ENCODE data around the gene VAMP7.
"Not testable (repeated sequence)": the region's sequence is repeated elsewhere in the genome, so short reads cannot be mapped to it uniquely, and the experiment has no call there.

The VAMP7 gene

DNA sequence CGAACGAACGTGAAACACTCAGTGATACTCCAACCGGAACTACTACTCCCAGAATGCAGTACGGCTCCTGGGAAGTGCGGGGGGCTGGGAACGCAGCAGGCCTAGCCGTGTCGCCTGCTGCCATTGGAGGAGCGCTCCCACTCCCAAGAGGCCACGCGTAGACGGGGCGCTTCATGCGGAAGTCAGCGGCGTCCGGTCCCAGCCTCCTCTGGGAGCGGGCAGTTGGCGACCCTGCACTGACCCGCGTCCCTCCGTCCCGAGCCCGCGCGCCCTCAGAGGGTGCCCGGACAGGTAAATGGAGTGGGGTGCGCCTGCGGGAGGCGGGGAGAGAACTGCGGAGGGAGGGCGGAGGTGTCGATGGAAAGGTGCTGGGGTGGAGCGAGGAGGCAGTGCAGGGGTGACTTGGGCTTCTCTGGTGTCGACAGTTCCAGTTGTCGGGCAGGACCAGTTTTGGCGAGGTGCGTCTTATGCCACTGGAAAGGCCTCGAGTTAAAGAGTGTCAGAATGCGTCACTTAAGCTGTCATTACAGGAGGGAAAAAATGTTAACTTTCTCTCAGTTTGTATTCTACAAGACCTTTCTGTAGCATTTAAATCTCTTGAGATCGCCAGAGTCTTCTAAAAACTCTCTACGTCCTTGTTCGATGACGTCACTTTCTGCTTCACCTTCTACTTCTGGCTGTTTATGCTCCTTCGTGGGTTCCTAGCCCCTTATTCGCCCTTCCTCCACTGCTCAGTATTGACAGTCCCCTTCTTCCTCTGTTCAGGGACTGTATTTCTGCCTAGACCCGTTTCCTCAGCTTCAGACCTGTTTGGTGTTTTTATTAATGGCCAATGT lies at the start of gene VAMP7:
Gene VAMP7 (plus strand): TSS at position 188 of the 836 bp plus-strand sequence. CDS start 8,122 bp downstream, outside the sequence.
- H3K36me3 Mint-ChIP-seq (ENCODE audit: low read depth) = peaks cover 5% of the 10 kb centered on the region
- H3K27ac Mint-ChIP-seq = peak within 1 kb of the TSS; percentile 89
- no peaks in the 10 kb centered on the region for H3K9me3 Mint-ChIP-seq
- peaks cover 14% of the 10 kb centered on the region for H3K4me1 Mint-ChIP-seq (ENCODE audit: low read depth)
- H3K4me3 Mint-ChIP-seq = peak within 1 kb of the TSS; percentile 84
- no peaks in the 10 kb centered on the region for H3K27me3 Mint-ChIP-seq (ENCODE audit: low read depth)

DNA sequence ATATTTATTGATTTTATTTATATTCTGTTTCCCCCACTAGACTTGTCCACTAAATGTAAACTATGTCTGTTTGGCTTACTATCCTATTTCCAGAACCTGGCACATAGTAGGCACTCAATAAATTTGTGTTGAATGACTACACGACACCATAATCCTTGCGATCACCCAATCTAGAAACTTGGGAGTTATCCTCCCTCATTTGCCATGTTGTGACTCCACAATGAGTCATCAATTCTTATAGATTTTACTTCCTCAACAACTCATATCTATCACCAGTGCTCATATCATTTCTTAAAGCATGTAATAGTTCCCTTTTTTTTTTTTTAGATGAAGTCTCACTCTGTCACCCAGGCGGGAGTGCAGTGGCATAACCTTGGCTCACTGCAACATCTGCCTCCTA lies 39.9 kb upstream of the VAMP7 start:
- no peaks in the 10 kb centered on the region for H3K27me3 Mint-ChIP-seq (ENCODE audit: low read depth)
- H3K9me3 Mint-ChIP-seq = peaks cover 33% of the 10 kb centered on the region
- no peaks in the 10 kb centered on the region for H3K4me1 Mint-ChIP-seq (ENCODE audit: low read depth)
- H3K4me3 Mint-ChIP-seq = no peak overlapping the region
- H3K36me3 Mint-ChIP-seq (ENCODE audit: low read depth) = no peaks in the 10 kb centered on the region
- H3K27ac Mint-ChIP-seq = no peak overlapping the region

DNA sequence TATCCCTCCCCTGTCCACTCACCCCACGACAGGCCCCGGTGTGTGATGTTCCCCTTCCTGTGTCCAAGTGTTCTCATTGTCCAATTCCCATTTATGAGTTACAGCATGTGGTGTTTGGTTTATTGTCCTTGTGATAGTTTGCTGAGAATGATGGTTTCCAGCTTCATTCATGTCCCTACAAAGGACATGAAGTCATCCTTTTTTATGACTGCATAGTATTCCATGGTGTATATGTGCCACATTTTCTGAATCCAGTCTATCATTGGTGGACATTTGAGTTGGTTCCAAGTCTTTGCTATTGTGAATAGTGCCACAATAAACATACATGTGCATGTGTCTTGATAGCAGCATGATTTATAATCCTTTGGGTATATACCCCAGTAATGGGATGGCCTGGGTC lies 29.4 kb upstream of the VAMP7 start:
- peaks cover 12% of the 10 kb centered on the region for H3K9me3 Mint-ChIP-seq
- H3K36me3 Mint-ChIP-seq (ENCODE audit: low read depth); H3K4me3 Mint-ChIP-seq; H3K27ac Mint-ChIP-seq; H3K27me3 Mint-ChIP-seq (ENCODE audit: low read depth); H3K4me1 Mint-ChIP-seq (ENCODE audit: low read depth): not testable (repeated sequence)

- Mint-ChIP-seq H3K27ac (no peak overlapping the region), H3K27me3 (ENCODE audit: low read depth) (peaks cover 6% of the 10 kb centered on the region), H3K9me3 (peaks cover 6% of the 10 kb centered on the region), H3K4me3 (no peak overlapping the region), H3K36me3 (ENCODE audit: low read depth) (no peaks in the 10 kb centered on the region), H3K4me1 (ENCODE audit: low read depth) (no peaks in the 10 kb centered on the region)
Measured at GRCh38 chrX:155857561-155857960, 23.6 kb upstream of the VAMP7 start.

DNA sequence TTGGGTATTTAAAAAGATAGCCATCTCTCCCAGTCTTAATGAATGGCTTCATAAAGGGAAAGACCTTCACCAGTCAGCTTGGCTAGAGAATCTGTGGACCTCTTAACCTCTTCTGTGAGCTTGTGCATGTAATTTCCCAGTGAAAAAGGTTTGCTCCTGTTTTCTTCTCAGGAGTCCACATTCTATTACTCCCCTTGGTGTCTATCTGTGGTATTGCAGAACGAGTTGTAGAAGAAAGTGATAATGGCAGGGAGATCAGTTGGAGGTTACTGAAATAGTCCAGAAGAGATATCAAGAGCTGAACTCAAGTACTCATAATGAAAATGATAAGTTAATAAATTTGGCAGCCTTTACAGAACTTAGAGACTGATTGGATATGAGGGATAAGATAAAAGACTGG lies 16.5 kb upstream of the VAMP7 start:
- Mint-ChIP-seq H3K36me3 (ENCODE audit: low read depth) (no peaks in the 10 kb centered on the region), H3K9me3 (peaks cover 18% of the 10 kb centered on the region), H3K27me3 (ENCODE audit: low read depth) (peaks cover 10% of the 10 kb centered on the region), H3K4me3 (no peak overlapping the region), H3K4me1 (ENCODE audit: low read depth) (no peaks in the 10 kb centered on the region), H3K27ac (no peak overlapping the region)

DNA sequence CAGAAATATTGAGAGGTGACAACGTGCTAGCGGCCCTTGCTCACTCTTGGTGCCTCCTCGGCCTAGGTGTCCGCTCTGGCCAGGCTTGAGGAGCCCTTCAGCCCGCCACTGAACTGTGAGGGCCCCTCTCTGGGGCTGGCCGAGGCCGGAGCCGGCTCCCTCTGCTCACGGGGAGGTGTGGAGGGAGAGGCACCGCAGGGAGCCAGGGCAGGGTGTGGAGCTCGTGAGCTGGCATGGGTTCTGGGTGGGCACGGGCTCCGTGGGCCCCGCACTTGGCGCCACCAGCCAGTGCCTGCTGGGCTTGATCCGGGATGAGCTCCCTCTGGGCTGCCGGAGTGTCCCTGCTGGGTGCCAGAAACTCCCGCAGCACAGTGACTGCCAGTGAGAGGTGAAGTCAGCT lies 16.0 kb upstream of the VAMP7 start:
- H3K27me3 Mint-ChIP-seq (ENCODE audit: low read depth) = peaks cover 10% of the 10 kb centered on the region
- no peak overlapping the region for H3K27ac Mint-ChIP-seq
- peaks cover 20% of the 10 kb centered on the region for H3K9me3 Mint-ChIP-seq
- no peak overlapping the region for H3K4me3 Mint-ChIP-seq
- H3K4me1 Mint-ChIP-seq (ENCODE audit: low read depth) = no peaks in the 10 kb centered on the region
- no peaks in the 10 kb centered on the region for H3K36me3 Mint-ChIP-seq (ENCODE audit: low read depth)

DNA sequence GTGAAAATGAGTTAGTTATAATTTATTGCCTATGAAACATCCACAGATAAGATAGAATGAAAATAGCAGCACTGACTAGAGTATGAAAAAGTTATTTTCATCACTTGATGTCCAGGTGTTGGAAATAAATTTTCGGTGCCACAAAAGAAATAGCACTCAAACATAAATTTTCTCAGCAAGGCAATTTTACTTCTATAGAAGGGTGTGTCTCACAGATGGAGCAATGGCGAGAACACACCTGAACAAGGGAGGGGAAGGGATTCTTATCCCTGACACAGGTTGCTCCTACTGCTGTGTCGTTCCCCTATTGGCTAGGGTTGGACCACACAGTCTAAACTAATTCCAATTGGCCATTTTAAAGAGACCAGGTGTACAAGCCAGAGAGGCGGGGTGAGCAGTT lies 13.3 kb upstream of the VAMP7 start:
- Mint-ChIP-seq H3K4me1 (ENCODE audit: low read depth) (no peaks in the 10 kb centered on the region), H3K9me3 (peaks cover 20% of the 10 kb centered on the region), H3K27me3 (ENCODE audit: low read depth) (peaks cover 4% of the 10 kb centered on the region), H3K36me3 (ENCODE audit: low read depth) (no peaks in the 10 kb centered on the region), H3K4me3 (no peak overlapping the region), H3K27ac (no peak overlapping the region)

GRCh38 chrX:155870958-155871357 lies 10.2 kb upstream of the VAMP7 start:
- peaks cover 21% of the 10 kb centered on the region for H3K27me3 Mint-ChIP-seq (ENCODE audit: low read depth)
- H3K4me3 Mint-ChIP-seq = no peak overlapping the region
- no peaks in the 10 kb centered on the region for H3K4me1 Mint-ChIP-seq (ENCODE audit: low read depth)
- H3K27ac Mint-ChIP-seq = no peak overlapping the region
- H3K36me3 Mint-ChIP-seq (ENCODE audit: low read depth) = no peaks in the 10 kb centered on the region
- H3K9me3 Mint-ChIP-seq = peaks cover 15% of the 10 kb centered on the region

- Mint-ChIP-seq H3K9me3 (peaks cover 15% of the 10 kb centered on the region), H3K36me3 (ENCODE audit: low read depth) (no peaks in the 10 kb centered on the region), H3K4me3 (no peak overlapping the region), H3K27ac (no peak overlapping the region), H3K27me3 (ENCODE audit: low read depth) (peaks cover 21% of the 10 kb centered on the region), H3K4me1 (ENCODE audit: low read depth) (peaks cover 1% of the 10 kb centered on the region)
Measured at GRCh38 chrX:155871934-155872333, 9.2 kb upstream of the VAMP7 start.

- peaks cover 1% of the 10 kb centered on the region for H3K4me1 Mint-ChIP-seq (ENCODE audit: low read depth)
- no peak overlapping the region for H3K27ac Mint-ChIP-seq
- peaks cover 21% of the 10 kb centered on the region for H3K27me3 Mint-ChIP-seq (ENCODE audit: low read depth)
- no peaks in the 10 kb centered on the region for H3K36me3 Mint-ChIP-seq (ENCODE audit: low read depth)
- peaks cover 11% of the 10 kb centered on the region for H3K9me3 Mint-ChIP-seq
- no peak overlapping the region for H3K4me3 Mint-ChIP-seq
Measured at GRCh38 chrX:155873188-155873587, 8.0 kb upstream of the VAMP7 start.

DNA sequence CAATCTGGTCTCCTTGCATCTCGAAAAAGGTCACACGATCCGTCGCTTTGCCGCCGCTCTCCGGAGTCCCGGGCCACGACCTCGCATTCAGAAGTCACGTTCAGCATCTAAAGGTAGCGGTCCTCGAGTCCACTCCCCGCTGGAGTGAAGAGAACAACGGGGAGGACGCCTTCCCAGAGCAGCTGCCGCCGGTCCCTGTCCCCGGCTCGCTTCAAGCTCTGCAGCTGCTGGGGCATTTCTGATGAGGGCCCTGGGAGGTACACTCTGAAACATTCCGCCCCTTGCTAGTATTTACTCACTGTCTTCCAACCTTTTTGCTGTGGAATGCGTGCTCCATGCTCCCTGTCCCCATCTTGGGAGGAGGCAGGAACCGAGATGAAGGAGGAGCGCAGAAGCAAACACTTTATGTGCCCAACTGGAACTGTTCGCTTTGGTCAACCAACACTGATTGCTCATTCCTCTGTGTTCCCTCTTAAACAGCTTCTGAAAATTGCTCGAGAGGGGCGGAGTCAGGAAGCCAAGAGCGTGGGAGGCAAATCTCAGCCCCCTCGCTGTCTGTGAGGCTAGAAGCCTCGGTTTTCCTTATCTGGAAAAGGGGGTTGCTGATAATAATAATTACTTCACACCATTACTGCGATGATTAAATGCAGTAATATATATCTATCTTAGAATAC lies 6.4 kb upstream of the VAMP7 start:
- peaks cover 16% of the 10 kb centered on the region for H3K27me3 Mint-ChIP-seq (ENCODE audit: low read depth)
- no peak overlapping the region for H3K4me3 Mint-ChIP-seq
- no peaks in the 10 kb centered on the region for H3K36me3 Mint-ChIP-seq (ENCODE audit: low read depth)
- H3K4me1 Mint-ChIP-seq (ENCODE audit: low read depth) = peaks cover 1% of the 10 kb centered on the region
- peaks cover 2% of the 10 kb centered on the region for H3K9me3 Mint-ChIP-seq
- H3K27ac Mint-ChIP-seq = no peak overlapping the region

DNA sequence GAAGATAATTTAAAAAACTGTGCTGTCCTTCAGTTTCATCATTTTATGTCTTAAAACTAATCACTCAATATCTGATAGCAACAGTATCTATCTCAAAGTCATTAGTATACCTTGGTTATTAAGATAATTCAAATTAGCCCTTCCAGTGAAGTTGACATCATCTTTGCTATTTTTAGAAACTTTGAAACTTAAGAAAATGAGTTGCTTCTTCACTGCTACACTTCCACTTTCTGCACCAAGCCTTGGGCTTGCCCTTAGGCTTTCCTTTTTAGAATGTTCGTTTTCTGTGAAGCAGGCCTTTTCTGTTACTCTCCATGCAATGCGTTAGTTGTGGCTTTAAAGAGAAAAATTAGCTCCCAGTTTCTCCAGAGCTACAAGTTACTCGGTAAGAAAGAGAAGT lies 4.4 kb upstream of the VAMP7 start:
- H3K4me1 Mint-ChIP-seq (ENCODE audit: low read depth) = peaks cover 4% of the 10 kb centered on the region
- no peaks in the 10 kb centered on the region for H3K9me3 Mint-ChIP-seq
- H3K4me3 Mint-ChIP-seq = no peak overlapping the region
- H3K27ac Mint-ChIP-seq = no peak overlapping the region
- H3K36me3 Mint-ChIP-seq (ENCODE audit: low read depth) = no peaks in the 10 kb centered on the region
- peaks cover 16% of the 10 kb centered on the region for H3K27me3 Mint-ChIP-seq (ENCODE audit: low read depth)

- Mint-ChIP-seq H3K4me1 (ENCODE audit: low read depth) (peaks cover 4% of the 10 kb centered on the region), H3K4me3 (no peak overlapping the region), H3K36me3 (ENCODE audit: low read depth) (no peaks in the 10 kb centered on the region), H3K27me3 (ENCODE audit: low read depth) (peaks cover 16% of the 10 kb centered on the region), H3K9me3 (no peaks in the 10 kb centered on the region), H3K27ac (no peak overlapping the region)
Measured at GRCh38 chrX:155877288-155877687, 3.9 kb upstream of the VAMP7 start.

- peaks cover 5% of the 10 kb centered on the region for H3K36me3 Mint-ChIP-seq (ENCODE audit: low read depth)
- H3K4me3 Mint-ChIP-seq = peak overlapping the region; percentile 84
- H3K4me1 Mint-ChIP-seq (ENCODE audit: low read depth) = peaks cover 14% of the 10 kb centered on the region
- peak overlapping the region; percentile 89 for H3K27ac Mint-ChIP-seq
- no peaks in the 10 kb centered on the region for H3K27me3 Mint-ChIP-seq (ENCODE audit: low read depth)
- no peaks in the 10 kb centered on the region for H3K9me3 Mint-ChIP-seq
Measured at GRCh38 chrX:155880586-155881157, 473 bp upstream of the VAMP7 start.

DNA sequence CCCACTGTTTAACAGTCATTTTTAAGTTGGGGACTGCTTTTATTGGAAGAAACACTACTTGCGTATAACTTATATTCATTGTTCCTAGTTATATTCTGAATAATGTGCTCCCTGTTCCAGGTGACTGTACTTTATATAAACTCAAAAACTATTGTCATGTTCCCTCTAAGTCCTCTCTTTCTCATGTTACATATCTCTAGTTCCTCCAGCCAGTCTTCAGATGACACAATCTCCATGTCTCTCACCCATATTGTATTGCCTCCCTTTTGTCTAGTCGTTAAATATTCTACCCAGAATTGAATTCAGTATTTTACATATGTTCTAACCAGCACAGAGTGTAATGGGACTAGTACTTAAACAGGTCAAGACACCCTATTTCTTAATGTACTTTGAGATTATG lies 5.3 kb downstream of the VAMP7 start:
- Mint-ChIP-seq H3K4me3 (no peak overlapping the region), H3K9me3 (no peaks in the 10 kb centered on the region), H3K36me3 (ENCODE audit: low read depth) (peaks cover 19% of the 10 kb centered on the region), H3K27me3 (ENCODE audit: low read depth) (no peaks in the 10 kb centered on the region), H3K4me1 (ENCODE audit: low read depth) (peaks cover 19% of the 10 kb centered on the region), H3K27ac (no peak overlapping the region)

Data from T-helper 1 cell treated with Interleukin-12 subunit alpha and Interleukin-12 subunit beta and Interleukin-4 antibody, amounts not matched to agents 30 μg/mL and 1 μg/mL, for 36 hours (primary cell).